GM18861 (cell line): Measurements from ENCODE around the gene DHH.
A peak's percentile ranks its signal among the peaks of the same experiment; 100 is the strongest.

ENCODE experiments used
- ATAC-seq: cut with Tn5 transposase; IDR thresholded peaks from one replicate; pipeline ENCODE4 v1.9.1; 2021; ENCODE audit not compliant: unreplicated experiment

The DHH gene

GRCh38 chr12:49109641-49110463 lies 15.3 kb upstream of the DHH start:
- ATAC-seq: no peak

GRCh38 chr12:49108958-49109404 lies 14.4 kb upstream of the DHH start:
- ATAC-seq: no peak

GRCh38 chr12:49105504-49106084 lies 11.0 kb upstream of the DHH start:
- ATAC-seq: no peak

- no peak for ATAC-seq
Measured at GRCh38 chr12:49104822-49105221, 10.2 kb upstream of the DHH start.

- ATAC-seq: no peak
Measured at GRCh38 chr12:49100380-49100779, 5.8 kb upstream of the DHH start.

- no peak for ATAC-seq
Measured at GRCh38 chr12:49098703-49099102, 4.1 kb upstream of the DHH start.

DNA sequence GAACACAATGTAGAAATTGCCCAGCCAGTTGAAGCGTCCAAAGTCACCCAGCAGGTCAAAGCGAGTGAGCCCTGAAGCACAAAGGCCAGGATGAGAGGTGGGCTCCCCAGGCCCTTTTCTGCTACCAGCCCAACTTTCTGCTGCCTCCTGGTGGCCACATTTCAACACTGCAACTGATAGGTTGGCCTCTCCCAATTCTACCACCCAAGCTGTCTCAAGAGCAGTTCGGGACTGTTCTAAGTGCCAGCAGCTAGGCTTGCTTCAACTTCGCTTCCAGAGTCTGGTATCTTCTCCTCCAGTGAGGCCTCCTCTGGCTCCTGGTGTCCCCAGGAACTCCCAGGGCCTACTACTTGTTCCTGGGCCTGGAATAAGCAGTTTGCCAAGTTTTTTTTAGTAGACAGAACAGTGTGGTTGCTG lies 3.4 kb upstream of the DHH start:
- no peak for ATAC-seq

GRCh38 chr12:49097381-49097780 lies 2.8 kb upstream of the DHH start:
- ATAC-seq: no peak

DNA sequence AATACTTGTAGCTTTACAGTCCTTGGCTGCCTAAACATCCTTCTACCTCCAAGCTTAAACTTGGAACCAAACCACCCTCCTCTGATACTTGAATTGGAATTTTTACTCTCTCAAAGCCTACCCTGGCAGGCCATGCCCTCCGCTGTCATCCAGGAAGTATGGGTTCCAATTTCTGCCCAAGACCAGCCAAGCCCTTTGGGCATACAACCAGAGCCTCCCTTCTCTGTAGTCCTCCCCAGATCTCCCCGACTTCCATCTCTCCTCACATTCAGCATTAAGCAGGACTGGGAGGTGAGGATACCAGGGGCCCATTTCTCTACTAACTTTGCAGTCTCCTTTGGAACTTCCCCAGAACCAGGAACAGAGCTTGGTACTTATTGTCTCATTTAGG lies 369 bp upstream of the DHH start:
- ATAC-seq: no peak

- ATAC-seq: no peak
Measured at GRCh38 chr12:49093792-49094159, 825 bp downstream of the DHH start.

DNA sequence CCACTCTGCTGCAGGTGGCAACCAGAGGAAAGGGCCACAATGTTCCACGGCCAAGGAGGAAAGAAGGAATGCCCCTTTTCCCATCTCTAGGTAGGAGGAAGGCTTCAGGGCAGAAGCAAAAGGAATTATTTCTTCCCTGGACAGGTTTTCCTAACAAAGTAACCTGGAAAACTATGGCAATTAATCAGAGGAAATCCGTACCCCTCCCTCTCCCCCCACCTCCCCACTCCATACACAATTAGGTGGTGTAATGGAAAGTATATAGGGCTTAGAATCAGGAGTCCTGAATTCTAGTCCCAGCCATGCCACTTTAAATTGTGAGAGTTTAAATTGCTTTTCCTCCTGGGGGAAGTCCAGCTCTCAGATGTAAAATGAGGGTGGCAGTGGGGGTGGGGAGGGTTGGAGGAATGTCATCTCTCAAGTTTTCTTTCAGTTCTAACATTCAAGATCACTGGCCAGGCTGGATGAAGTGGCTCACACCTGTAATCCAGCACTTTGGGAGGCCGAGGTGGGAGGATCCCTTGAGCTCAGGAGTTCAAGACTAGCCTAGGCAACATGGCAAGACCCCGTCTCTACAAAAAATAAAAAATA lies 1.7 kb downstream of the DHH start:
- no peak for ATAC-seq

GRCh38 chr12:49092086-49092815 lies 2.4 kb downstream of the DHH start:
- ATAC-seq: no peak

- ATAC-seq: no peak
Measured at GRCh38 chr12:49091836-49092085, 2.8 kb downstream of the DHH start.

DNA sequence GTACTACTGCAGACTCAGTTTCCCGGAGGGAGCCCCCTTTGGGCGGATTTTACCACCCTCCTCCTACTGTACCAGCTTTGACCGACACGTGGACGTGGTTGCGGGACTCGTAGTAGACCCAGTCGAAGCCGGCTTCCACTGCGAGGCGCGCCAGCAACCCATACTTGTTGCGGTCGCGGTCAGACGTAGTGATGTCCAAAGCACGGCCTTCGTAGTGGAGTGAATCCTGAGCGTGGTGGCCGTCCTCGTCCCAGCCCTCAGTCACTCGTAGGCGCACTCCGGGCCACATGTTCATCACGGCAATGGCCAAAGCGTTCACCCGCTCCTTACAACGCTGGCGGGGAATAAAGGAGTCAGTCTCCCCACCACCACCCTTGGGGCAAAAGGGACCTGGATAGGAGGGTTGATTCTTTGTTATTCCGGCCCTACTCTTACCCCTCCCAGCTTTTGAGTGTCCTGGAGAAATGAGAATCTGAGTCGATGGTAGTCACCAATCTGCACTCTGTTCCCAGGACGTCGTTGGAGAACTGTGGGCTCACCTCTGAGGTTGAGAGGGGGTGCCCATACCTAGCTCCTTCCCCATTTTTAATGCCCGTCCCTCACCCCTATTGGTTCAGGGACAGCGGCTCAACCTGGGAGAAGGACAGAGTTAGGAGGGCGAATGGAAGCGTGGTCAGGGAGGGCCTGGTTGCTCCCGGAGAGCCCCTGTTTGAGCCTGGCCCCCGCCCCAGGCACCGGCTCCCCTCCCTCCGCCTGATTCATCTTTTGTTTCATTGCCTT lies 3.4 kb downstream of the DHH start:
- no peak for ATAC-seq

GRCh38 chr12:49089821-49090773 lies 4.5 kb downstream of the DHH start:
- no peak for ATAC-seq

GRCh38 chr12:49088932-49089330 lies 5.7 kb downstream of the DHH start:
- no peak for ATAC-seq

DNA sequence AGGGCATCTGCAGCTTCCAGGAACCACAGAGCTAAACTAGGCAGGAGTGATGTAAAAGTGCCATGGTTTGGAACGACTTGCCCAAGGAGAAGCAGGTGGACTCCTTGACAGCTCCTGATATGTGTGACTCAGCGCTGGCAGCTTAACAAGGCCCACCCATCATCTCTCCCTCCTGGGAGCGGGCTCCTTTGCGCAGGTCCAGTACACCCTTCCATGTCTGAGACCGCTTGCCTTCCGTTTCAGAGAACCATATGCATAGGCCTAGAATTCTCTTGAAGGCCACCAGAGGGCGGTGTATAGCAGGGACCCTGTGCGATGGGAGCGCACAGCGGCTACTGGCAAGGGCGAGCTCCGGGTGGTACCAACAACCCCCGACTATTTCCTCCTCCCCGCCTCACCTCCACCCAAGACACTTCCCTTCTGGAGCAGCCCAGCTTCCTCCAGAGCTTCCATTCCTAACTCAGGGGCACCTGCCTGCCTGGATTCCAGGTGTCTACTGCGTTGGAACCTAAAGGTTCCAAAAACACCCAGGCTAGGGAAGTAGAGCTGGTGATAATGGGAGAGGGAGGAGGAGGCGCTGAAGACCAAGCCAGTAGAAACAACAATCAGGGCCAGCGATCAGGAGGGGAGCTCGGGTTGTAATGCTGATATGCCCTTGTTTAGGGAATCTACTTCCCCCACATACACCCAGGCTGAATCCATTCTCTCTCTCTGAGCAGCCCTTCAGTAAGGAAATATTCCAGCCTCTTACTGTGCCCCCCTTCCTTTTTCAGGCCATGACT lies 6.3 kb downstream of the DHH start:
- ATAC-seq: peak; percentile 93

DNA sequence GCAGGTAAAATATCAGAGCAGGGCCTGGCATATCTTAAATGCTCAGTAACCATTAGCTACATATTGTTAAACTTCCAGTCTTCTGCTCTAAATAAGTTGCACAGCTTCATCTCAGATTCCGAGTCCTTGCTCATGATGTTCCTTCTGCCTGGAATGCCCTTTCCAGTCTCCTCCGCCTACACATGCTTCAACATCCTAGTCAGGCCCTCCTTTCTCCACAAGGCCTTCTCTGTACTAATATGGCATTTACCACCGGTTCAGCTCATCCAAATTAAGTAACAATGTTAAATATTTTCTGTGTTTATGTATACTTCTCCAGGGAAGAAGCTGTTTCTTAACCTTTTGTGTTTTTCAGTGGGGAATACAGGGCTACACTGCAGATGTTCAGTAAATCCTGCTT lies 8.5 kb downstream of the DHH start:
- no peak for ATAC-seq

GRCh38 chr12:49084438-49084837 lies 10.2 kb downstream of the DHH start:
- no peak for ATAC-seq
